ENCODE results near the gene NTMT1. TPM values are rescaled to one million over a fixed set of nuclear protein-coding genes. Genes with fewer than 3 reads are reported as not detected.
A peak's percentile ranks its signal among the peaks of the same experiment; 100 is the strongest.

Gene NTMT1
- total RNA-seq, 1 donor from 2014 or later, result 55.1 TPM

DNA sequence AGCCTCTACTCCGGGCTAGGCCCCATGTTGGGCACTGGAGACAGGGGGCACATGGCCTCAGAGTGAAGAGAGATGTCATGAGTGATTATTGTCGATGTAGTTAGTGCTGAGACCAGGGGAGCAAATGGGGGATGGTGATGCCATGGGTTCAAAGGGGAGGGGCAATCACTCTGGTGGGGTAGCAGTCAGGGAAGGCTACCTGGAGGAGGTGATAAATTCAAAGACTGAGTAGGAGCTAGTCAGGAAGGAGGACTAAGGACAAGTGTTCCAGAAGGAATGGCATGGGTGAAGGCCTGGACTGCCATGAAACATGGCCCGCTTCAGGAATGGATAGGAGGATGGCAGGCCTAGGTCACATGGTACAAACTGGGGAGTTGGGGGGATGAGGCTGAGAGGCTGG, 46.7 kb upstream of the NTMT1 start:
- Mint-ChIP-seq H3K27ac (ENCODE audit: unreplicated experiment) (peak overlapping the region; percentile 34), H3K4me3 (ENCODE audit: unreplicated experiment) (no peak overlapping the region), H3K9me3 (ENCODE audit: unreplicated experiment) (peaks cover 5% of the 10 kb centered on the region), H3K4me1 (ENCODE audit: low read depth, unreplicated experiment) (peaks cover 8% of the 10 kb centered on the region), H3K27me3 (ENCODE audit: low read depth, unreplicated experiment) (peaks cover 12% of the 10 kb centered on the region), H3K36me3 (ENCODE audit: low read depth, unreplicated experiment) (no peaks in the 10 kb centered on the region)
- H3K4me2 ChIP-seq (ENCODE audit: low read length), result no peak overlapping the region
- no peak overlapping the region for H3K9ac ChIP-seq (ENCODE audit: low read length)
- FAIRE-seq, result no peak
- peaks cover 23% of the 10 kb centered on the region for H3K4me1 ChIP-seq (ENCODE audit: insufficient read depth, low read length)
- peaks cover 2% of the 10 kb centered on the region for H3K9me3 ChIP-seq (ENCODE audit: insufficient read depth, low read depth, low read length)
- H3K36me3 ChIP-seq (ENCODE audit: insufficient read depth, low read length), result no peaks in the 10 kb centered on the region
- TF ChIP-seq EZH2 (IDR thresholded peaks at IDR 0.05; ENCODE audit: insufficient read depth, low read length), result no peak
- no peak for TF ChIP-seq CTCF (IDR thresholded peaks at IDR 0.05; ENCODE audit: insufficient read depth, low read depth, low read length)
- no peaks in the 10 kb centered on the region for H3K79me2 ChIP-seq (ENCODE audit: insufficient read depth, low read length)
- no peaks in the 10 kb centered on the region for H4K20me1 ChIP-seq (ENCODE audit: insufficient read depth, low read length)
- no peak for DNase-seq (ENCODE audit: low read depth)
- H3K4me3 ChIP-seq (ENCODE audit: insufficient read depth, low read depth, low read length), result no peak overlapping the region
- no peaks in the 10 kb centered on the region for H3K27me3 ChIP-seq (ENCODE audit: insufficient read depth, low read length)
- no peak overlapping the region for H2AFZ ChIP-seq (ENCODE audit: low read depth, low read length)
- H3K27ac ChIP-seq (ENCODE audit: low read depth, low read length), result no peak overlapping the region

GRCh38 chr9:129580211-129580915, 45.6 kb upstream of the NTMT1 start:
- Mint-ChIP-seq H3K9me3 (ENCODE audit: unreplicated experiment) (peaks cover 5% of the 10 kb centered on the region), H3K27me3 (ENCODE audit: low read depth, unreplicated experiment) (peaks cover 12% of the 10 kb centered on the region), H3K4me1 (ENCODE audit: low read depth, unreplicated experiment) (peaks cover 8% of the 10 kb centered on the region), H3K4me3 (ENCODE audit: unreplicated experiment) (no peak overlapping the region), H3K36me3 (ENCODE audit: low read depth, unreplicated experiment) (no peaks in the 10 kb centered on the region), H3K27ac (ENCODE audit: unreplicated experiment) (no peak overlapping the region)
- no peak for TF ChIP-seq EZH2 (IDR thresholded peaks at IDR 0.05; ENCODE audit: insufficient read depth, low read length)
- no peak for TF ChIP-seq CTCF (IDR thresholded peaks at IDR 0.05; ENCODE audit: insufficient read depth, low read depth, low read length)
- H4K20me1 ChIP-seq (ENCODE audit: insufficient read depth, low read length), result no peaks in the 10 kb centered on the region
- H2AFZ ChIP-seq (ENCODE audit: low read depth, low read length), result no peak overlapping the region
- H3K79me2 ChIP-seq (ENCODE audit: insufficient read depth, low read length), result no peaks in the 10 kb centered on the region
- H3K36me3 ChIP-seq (ENCODE audit: insufficient read depth, low read length), result no peaks in the 10 kb centered on the region
- H3K4me1 ChIP-seq (ENCODE audit: insufficient read depth, low read length), result peaks cover 17% of the 10 kb centered on the region
- FAIRE-seq (no peak), DNase-seq (ENCODE audit: low read depth) (no peak)
- H3K27ac ChIP-seq (ENCODE audit: low read depth, low read length), result no peak overlapping the region
- H3K4me3 ChIP-seq (ENCODE audit: insufficient read depth, low read depth, low read length), result no peak overlapping the region
- H3K9ac ChIP-seq (ENCODE audit: low read length), result no peak overlapping the region
- peaks cover 2% of the 10 kb centered on the region for H3K9me3 ChIP-seq (ENCODE audit: insufficient read depth, low read depth, low read length)
- H3K27me3 ChIP-seq (ENCODE audit: insufficient read depth, low read length), result no peaks in the 10 kb centered on the region
- no peak overlapping the region for H3K4me2 ChIP-seq (ENCODE audit: low read length)

GRCh38 chr9:129581505-129582189, 44.3 kb upstream of the NTMT1 start:
- Histone ChIP-seq H4K20me1 (ENCODE audit: insufficient read depth, low read length) (no peaks in the 10 kb centered on the region), H3K4me3 (ENCODE audit: insufficient read depth, low read depth, low read length) (no peak overlapping the region), H3K9me3 (ENCODE audit: insufficient read depth, low read depth, low read length) (peaks cover 2% of the 10 kb centered on the region), H3K27ac (ENCODE audit: low read depth, low read length) (no peak overlapping the region), H3K4me2 (ENCODE audit: low read length) (no peak overlapping the region), H3K36me3 (ENCODE audit: insufficient read depth, low read length) (no peaks in the 10 kb centered on the region), H3K9ac (ENCODE audit: low read length) (no peak overlapping the region), H3K79me2 (ENCODE audit: insufficient read depth, low read length) (no peaks in the 10 kb centered on the region), H3K4me1 (ENCODE audit: insufficient read depth, low read length) (peaks cover 4% of the 10 kb centered on the region), H2AFZ (ENCODE audit: low read depth, low read length) (no peak overlapping the region), H3K27me3 (ENCODE audit: insufficient read depth, low read length) (no peaks in the 10 kb centered on the region)
- FAIRE-seq, result no peak
- no peak for DNase-seq (ENCODE audit: low read depth)
- no peaks in the 10 kb centered on the region for H3K4me1 Mint-ChIP-seq (ENCODE audit: low read depth, unreplicated experiment)
- peaks cover 12% of the 10 kb centered on the region for H3K27me3 Mint-ChIP-seq (ENCODE audit: low read depth, unreplicated experiment)
- no peaks in the 10 kb centered on the region for H3K36me3 Mint-ChIP-seq (ENCODE audit: low read depth, unreplicated experiment)
- H3K9me3 Mint-ChIP-seq (ENCODE audit: unreplicated experiment), result peaks cover 5% of the 10 kb centered on the region
- H3K4me3 Mint-ChIP-seq (ENCODE audit: unreplicated experiment), result no peak overlapping the region
- H3K27ac Mint-ChIP-seq (ENCODE audit: unreplicated experiment), result no peak overlapping the region
- TF ChIP-seq CTCF (IDR thresholded peaks at IDR 0.05; ENCODE audit: insufficient read depth, low read depth, low read length), result no peak
- no peak for TF ChIP-seq EZH2 (IDR thresholded peaks at IDR 0.05; ENCODE audit: insufficient read depth, low read length)
